Measurements from ENCODE around the gene CD69.

The CD69 gene

DNA sequence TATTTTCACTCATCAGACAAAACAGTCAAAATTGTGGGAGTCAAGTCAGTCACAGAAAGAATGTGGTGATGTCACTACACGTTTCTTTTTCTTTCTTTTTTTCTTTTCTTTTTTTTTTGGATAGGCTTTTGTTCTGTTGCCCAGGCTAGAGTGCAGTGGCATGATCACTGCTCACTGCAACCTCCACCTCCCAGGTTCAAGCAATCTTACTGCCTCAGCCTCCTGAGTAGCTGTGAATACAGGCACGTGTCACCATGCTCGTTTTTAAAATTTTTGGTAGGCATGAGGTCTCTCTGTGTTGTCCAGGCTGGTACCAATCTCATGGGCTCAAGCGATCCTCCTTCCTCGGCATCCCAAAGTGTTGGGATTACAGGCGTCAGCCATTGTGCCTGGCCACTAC is 30.1 kb downstream of the CD69 start:
- TF ChIP-seq, protein P1, sequence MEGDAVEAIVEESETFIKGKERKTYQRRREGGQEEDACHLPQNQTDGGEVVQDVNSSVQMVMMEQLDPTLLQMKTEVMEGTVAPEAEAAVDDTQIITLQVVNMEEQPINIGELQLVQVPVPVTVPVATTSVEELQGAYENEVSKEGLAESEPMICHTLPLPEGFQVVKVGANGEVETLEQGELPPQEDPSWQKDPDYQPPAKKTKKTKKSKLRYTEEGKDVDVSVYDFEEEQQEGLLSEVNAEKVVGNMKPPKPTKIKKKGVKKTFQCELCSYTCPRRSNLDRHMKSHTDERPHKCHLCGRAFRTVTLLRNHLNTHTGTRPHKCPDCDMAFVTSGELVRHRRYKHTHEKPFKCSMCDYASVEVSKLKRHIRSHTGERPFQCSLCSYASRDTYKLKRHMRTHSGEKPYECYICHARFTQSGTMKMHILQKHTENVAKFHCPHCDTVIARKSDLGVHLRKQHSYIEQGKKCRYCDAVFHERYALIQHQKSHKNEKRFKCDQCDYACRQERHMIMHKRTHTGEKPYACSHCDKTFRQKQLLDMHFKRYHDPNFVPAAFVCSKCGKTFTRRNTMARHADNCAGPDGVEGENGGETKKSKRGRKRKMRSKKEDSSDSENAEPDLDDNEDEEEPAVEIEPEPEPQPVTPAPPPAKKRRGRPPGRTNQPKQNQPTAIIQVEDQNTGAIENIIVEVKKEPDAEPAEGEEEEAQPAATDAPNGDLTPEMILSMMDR (IDR thresholded peaks at IDR 0.05), result no peak

DNA sequence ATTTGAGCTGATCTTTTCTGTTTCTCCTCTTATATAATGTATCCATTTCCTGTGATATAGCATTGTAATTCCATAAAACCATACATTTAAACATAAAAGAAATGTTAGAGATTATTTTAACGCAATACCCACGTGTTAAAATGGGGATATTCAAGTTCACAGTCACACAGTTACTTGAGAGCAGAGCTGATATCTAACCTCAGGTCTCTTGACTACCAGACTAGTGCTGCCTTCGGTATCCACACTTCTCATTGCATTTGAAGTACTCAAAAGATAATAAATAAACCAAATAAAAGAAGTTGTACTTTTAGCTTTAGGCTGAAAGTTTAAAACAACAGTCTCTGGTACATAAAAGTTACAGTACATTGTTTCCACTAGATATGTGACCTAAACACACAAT is 30.7 kb downstream of the CD69 start:
- TF ChIP-seq, protein P1 (IDR thresholded peaks at IDR 0.05), result no peak

DNA sequence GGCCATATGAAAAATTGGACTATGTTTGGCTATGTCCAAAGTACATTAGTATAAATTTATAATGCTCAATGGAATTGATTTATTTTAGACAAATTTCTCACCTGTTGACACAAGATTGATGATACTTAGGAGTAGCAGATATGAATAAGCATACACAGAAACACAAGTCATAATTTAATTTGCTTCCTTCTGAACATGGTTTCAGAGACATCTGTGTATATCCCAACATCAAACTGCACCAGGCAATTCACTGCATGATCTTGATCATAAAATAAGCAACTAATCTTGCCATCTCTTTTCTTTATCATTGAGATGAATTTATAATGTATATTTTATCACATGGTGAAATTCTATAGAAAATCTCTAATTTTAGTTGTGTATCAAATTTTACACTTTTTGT is 31.6 kb downstream of the CD69 start:
- TF ChIP-seq, protein P1 (IDR thresholded peaks at IDR 0.05), result no peak

DNA sequence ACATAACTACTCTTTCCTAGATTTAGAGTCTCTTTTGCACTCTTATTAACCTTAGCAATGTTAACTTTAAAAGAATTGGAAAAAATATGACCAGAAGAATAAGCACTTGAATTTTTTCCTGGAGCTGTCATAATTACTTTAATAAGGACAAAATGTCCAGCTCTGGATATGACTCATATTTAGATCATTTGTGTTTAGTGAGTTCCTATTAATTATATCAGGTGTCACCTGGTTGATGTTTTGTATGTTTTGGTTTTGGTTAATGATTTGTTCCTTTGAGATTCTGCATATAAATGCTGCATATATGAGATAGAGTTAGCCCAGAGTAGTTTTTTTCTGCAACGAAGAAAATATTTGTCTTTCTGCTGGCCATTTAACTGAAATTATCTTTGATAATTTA is 32.9 kb downstream of the CD69 start:
- TF ChIP-seq, protein P1 (IDR thresholded peaks at IDR 0.05), result no peak

DNA sequence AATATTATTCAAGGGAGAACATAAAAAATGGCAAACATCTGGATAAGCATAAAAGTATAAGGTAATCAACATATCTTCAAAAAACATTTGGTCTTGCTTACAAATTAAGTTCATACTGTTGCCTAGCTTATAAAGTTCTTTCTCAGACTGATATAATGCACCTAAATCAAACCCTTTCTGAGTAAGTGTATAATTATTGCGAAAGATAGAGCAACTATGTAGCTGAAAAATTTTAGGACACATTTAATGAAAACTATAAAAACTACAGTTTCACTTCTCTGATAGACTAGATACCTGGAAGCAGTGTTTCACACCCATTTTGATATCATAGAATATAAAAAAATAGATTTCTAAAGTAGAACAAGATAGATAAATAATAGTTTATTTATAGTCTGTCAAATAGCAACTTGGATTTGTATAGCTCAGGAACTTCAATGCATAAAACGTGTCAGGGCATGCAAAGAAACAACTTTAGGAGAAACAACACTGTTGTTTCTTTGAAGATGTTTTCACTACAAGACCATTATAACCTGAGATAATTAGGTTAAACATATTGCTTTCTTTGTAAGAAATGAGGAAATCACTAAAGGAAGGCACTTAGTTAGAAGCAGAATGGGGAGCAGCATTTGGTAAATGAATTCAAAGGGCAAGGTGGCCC is 35.4 kb downstream of the CD69 start:
- TF ChIP-seq, protein P1 (IDR thresholded peaks at IDR 0.05), result no peak

DNA sequence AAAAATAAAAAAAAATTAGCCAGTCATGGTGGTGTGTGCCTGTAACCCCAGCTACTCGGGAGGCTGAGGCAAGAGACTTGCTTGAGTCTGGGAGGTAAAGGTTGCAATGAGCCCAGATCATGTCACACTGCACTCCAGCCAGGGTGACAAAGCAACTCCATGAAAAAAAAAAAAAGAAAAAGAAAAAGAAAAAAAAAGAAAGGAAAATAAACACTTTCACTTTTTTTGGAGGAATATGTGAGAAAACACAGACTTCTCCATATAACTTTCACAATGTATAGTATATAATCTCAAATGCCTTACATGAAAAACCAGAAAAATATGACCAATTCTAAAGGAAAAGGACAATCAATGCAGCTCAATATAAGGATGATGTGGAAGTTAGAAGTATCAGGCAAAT is 36.7 kb downstream of the CD69 start:
- TF ChIP-seq, protein P1 (IDR thresholded peaks at IDR 0.05), result no peak

DNA sequence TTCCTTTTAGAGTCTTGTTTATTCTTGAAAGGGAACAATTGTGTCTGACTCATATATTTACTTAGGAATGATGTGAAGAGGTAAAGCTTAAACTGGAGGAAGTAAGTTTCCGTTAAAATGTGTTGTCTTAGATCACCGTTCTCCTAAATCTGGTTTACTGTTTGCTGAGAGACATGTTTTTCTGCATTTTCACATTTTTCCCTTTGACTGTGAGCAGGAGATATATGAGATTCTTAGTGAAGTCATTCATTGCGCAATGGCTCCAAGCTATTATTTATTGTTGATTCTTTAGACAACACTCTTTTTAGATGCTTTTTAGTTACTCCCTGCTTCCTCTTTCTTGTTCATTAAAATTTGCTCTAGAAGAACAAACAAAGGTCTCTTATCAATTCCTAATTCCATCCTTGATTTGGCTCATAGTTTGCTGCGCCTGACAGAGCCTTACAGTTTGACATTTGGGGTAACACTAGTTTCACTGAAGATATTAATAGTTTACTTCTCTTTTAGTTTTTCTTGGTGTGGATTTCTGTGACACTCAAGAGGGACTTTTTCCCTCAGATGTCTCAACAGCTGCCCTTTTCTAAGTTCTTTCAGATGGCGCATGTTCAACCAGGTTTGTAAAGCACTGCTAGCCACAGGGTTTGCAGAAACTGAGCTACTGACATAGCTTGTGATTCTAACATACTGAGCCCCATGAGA is 39.2 kb downstream of the CD69 start:
- TF ChIP-seq, protein P1 (IDR thresholded peaks at IDR 0.05), result no peak
